Neuronal stem cell (in vitro differentiated cells): ENCODE measurements around the gene PRR4.

Experiments used
- DNase-seq: peaks from one replicate; pipeline ENCODE4 v3.0.0-alpha.2; 2013; ENCODE audit warnings: low spot score
- H2AFZ ChIP-seq: one replicate; pipeline ENCODE4 v1.6.1; 2013; ENCODE audit warnings: mild to moderate bottlenecking, low read length, inconsistent platforms
- H2AK5ac ChIP-seq: 2 replicates; pipeline ENCODE4 v1.6.1; 2013; ENCODE audit warnings: low read depth, mild to moderate bottlenecking, inconsistent platforms, low read length, moderate library complexity, mixed read lengths
- H2BK120ac ChIP-seq: 2 replicates; pipeline ENCODE4 v1.6.1; 2013; ENCODE audit warnings: low read depth, mild to moderate bottlenecking, inconsistent platforms, low read length, moderate library complexity, mixed read lengths
- H2BK12ac ChIP-seq: one replicate; pipeline ENCODE4 v1.6.1; 2013; ENCODE audit warnings: low read length, inconsistent platforms
- H2BK15ac ChIP-seq: 2 replicates; pipeline ENCODE4 v1.6.1; 2013; ENCODE audit warnings: mild to moderate bottlenecking, low read length, inconsistent platforms, mixed read lengths
- H2BK5ac ChIP-seq: one replicate; pipeline ENCODE4 v1.6.1; 2013; ENCODE audit warnings: inconsistent platforms, mild to moderate bottlenecking, low read length, moderate library complexity
- H3K14ac ChIP-seq: one replicate; pipeline ENCODE4 v1.6.1; 2013; ENCODE audit warnings: low read length, inconsistent platforms
- H3K18ac ChIP-seq: 2 replicates; pipeline ENCODE4 v1.6.1; 2013; ENCODE audit warnings: low read length, inconsistent platforms
- H3K23ac ChIP-seq: 2 replicates; pipeline ENCODE4 v1.6.1; 2013; ENCODE audit warnings: low read depth, mild to moderate bottlenecking, mixed read lengths, low read length, inconsistent platforms; ENCODE audit not compliant: poor library complexity
- H3K27ac ChIP-seq: replicated peaks from 3 replicates; pipeline ENCODE4 v1.5.1; 2013; ENCODE audit warnings: low read length, inconsistent platforms
- H3K27me3 ChIP-seq, 3 experiments: 2 replicates each; pipeline ENCODE4 v1.6.1; 2013; ENCODE audit warnings: low read length in 3 of 3, mild to moderate bottlenecking in 2 of 3, inconsistent platforms in 1 of 3, low read depth in 1 of 3, mixed read lengths in 1 of 3, moderate library complexity in 1 of 3; ENCODE audit not compliant: control insufficient read depth in 3 of 3, insufficient read depth in 3 of 3
- H3K36me3 ChIP-seq, 2 donors: replicated peaks in 1 of 2; 2 replicates each; pipeline ENCODE4 v1.6.1; 2013; ENCODE audit warnings: low read length in 2 of 2; ENCODE audit not compliant: control insufficient read depth in 2 of 2, insufficient read depth in 2 of 2
- H3K4ac ChIP-seq: 2 replicates; pipeline ENCODE4 v1.6.1; 2013; ENCODE audit warnings: inconsistent platforms, mild to moderate bottlenecking, low read length, moderate library complexity
- H3K4me1 ChIP-seq, 2 donors: 1 replicate in 1 of 2; 2 replicates in 1 of 2; pipeline ENCODE4 v1.6.1; 2013; ENCODE audit warnings: low read length in 2 of 2, low read depth in 1 of 2; ENCODE audit not compliant: control insufficient read depth in 2 of 2, insufficient read depth in 1 of 2
- H3K4me2 ChIP-seq: one replicate; pipeline ENCODE4 v1.6.1; 2013; ENCODE audit warnings: mild to moderate bottlenecking, low read length, inconsistent platforms; ENCODE audit not compliant: insufficient read depth, poor library complexity, severe bottlenecking
- H3K4me3 ChIP-seq, 2 donors: 2 replicates each; pipeline ENCODE4 v1.5.1; 2013; ENCODE audit warnings: low read length in 2 of 2, mild to moderate bottlenecking in 2 of 2, inconsistent platforms in 1 of 2, moderate library complexity in 1 of 2
- H3K79me1 ChIP-seq: one replicate; pipeline ENCODE4 v1.6.1; 2013; ENCODE audit warnings: low read depth, mild to moderate bottlenecking, inconsistent platforms, low read length, moderate library complexity
- H3K9ac ChIP-seq: one replicate; pipeline ENCODE4 v1.6.1; 2013; ENCODE audit warnings: mild to moderate bottlenecking, low read depth, low read length, inconsistent platforms; ENCODE audit not compliant: poor library complexity
- H3K9me3 ChIP-seq, 2 donors: replicated peaks in 1 of 2; 2 replicates each; pipeline versions ENCODE3 to v1.6.1; 2013; ENCODE audit warnings: low read length in 2 of 2, mild to moderate bottlenecking in 2 of 2, inconsistent platforms in 1 of 2, low read depth in 1 of 2, mixed read lengths in 1 of 2, moderate library complexity in 1 of 2; ENCODE audit not compliant: control insufficient read depth in 2 of 2, insufficient read depth in 1 of 2
- H4K8ac ChIP-seq: one replicate; pipeline ENCODE4 v1.6.1; 2013; ENCODE audit warnings: low read depth, mild to moderate bottlenecking, inconsistent platforms, low read length, moderate library complexity
- H4K91ac ChIP-seq: one replicate; pipeline ENCODE4 v1.6.1; 2013; ENCODE audit warnings: low read length, low read depth, mild to moderate bottlenecking, inconsistent platforms; ENCODE audit not compliant: poor library complexity
- WGBS, 2 donors: extraction: QIAGEN DNeasy Blood & Tissue Kit; methylation state at CpG; one replicate each; pipeline ENCODE4 v1.1.7; 2013; ENCODE audit warnings: missing lambda C conversion rate in 2 of 2, mixed read lengths in 1 of 2; ENCODE audit not compliant: insufficient read length in 2 of 2, insufficient replicate concordance in 1 of 2; ENCODE audit errors: extremely low coverage in 2 of 2; 5-methylcytosine and 5-hydroxymethylcytosine counted together

The PRR4 gene

DNA sequence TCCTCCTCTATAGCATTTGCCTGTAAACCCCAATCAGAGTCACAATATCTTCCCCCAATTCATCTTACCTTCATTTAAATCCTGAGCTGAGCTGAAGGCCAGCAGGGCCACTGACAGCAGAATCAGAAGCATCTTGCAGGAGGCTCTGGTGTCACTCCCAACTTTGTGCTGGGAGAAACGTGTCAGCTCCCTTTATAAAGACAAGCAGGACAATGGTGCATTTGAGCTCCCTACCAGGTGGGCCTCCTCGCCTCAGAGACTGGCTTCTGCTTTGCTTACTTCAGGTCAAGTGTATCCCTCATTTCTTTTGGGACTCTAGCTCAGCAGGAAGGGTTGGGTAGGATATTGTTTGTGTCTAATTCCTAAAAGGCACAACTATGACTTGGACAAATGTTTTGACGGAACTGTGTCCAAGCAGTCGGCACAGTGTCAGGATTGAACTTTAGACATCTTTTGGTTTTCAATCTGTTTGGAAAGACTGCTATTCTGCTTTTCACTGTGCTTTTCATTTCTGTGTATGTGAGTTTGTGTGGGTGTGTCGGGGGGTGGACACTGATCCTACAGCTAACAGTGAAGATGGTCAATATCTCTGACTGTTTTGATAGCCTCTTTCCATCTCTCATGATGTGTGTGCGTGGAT lies 34.9 kb upstream of the PRR4 start, which contains the start of gene PRH1:
Gene PRH1 (minus strand): TSS at position 170 of the 640 bp plus-strand sequence. CDS start 38 bp downstream, at position 132.
- Histone ChIP-seq H3K27ac (no peak within 1 kb of the TSS), H3K9me3 (no peaks in the 10 kb centered on the region), H2AFZ (no peak within 1 kb of the TSS), H2BK15ac (no peak within 1 kb of the TSS), H2BK120ac (no peak within 1 kb of the TSS), H3K4me2 (no peak within 1 kb of the TSS), H3K79me1 (no peaks in the 10 kb centered on the region), H2BK5ac (no peak within 1 kb of the TSS), H2AK5ac (no peak within 1 kb of the TSS), H3K4me3 (no peak within 1 kb of the TSS), H2BK12ac (no peak within 1 kb of the TSS), H3K4ac (no peak within 1 kb of the TSS), H4K91ac (no peak within 1 kb of the TSS), H3K23ac (no peak within 1 kb of the TSS), H3K14ac (no peak within 1 kb of the TSS), H4K8ac (no peak within 1 kb of the TSS), H3K36me3 (peaks cover 0 to 16% of the 10 kb centered on the region in 2 donors), H3K27me3 (no peaks in the 10 kb centered on the region), H3K4me1 (no peaks in the 10 kb centered on the region), H3K18ac (no peak within 1 kb of the TSS), H3K9ac (no peak within 1 kb of the TSS)
- no CpG with 5 or more reads among the region's 6 CpGs for whole genome bisulfite sequencing, 2 donors
- no peak for DNase-seq

GRCh38 chr12:10873378-10873777 lies 24.1 kb upstream of the PRR4 start:
- H3K27ac ChIP-seq = no peak overlapping the region
- H3K4me2 ChIP-seq = no peak overlapping the region
- no peaks in the 10 kb centered on the region for H3K79me1 ChIP-seq
- H3K4me1 ChIP-seq = no peaks in the 10 kb centered on the region
- no peak overlapping the region for H3K4me3 ChIP-seq
- H3K18ac ChIP-seq = no peak overlapping the region
- no peak overlapping the region for H2BK5ac ChIP-seq
- no peaks in the 10 kb centered on the region for H3K9me3 ChIP-seq
- DNase-seq = no peak
- no peak overlapping the region for H3K4ac ChIP-seq
- H4K91ac ChIP-seq = no peak overlapping the region
- no peak overlapping the region for H2AK5ac ChIP-seq
- peaks cover 4 to 12% of the 10 kb centered on the region in 2 donors for H3K36me3 ChIP-seq
- WGBS, 2 donors = no CpG with 5 or more reads among the region's 2 CpGs
- no peaks in the 10 kb centered on the region for H3K27me3 ChIP-seq
- no peak overlapping the region for H2BK12ac ChIP-seq
- no peak overlapping the region for H3K14ac ChIP-seq
- H2AFZ ChIP-seq = no peak overlapping the region
- H3K9ac ChIP-seq = no peak overlapping the region
- H4K8ac ChIP-seq = no peak overlapping the region
- no peak overlapping the region for H2BK120ac ChIP-seq
- no peak overlapping the region for H2BK15ac ChIP-seq
- H3K23ac ChIP-seq = no peak overlapping the region

DNA sequence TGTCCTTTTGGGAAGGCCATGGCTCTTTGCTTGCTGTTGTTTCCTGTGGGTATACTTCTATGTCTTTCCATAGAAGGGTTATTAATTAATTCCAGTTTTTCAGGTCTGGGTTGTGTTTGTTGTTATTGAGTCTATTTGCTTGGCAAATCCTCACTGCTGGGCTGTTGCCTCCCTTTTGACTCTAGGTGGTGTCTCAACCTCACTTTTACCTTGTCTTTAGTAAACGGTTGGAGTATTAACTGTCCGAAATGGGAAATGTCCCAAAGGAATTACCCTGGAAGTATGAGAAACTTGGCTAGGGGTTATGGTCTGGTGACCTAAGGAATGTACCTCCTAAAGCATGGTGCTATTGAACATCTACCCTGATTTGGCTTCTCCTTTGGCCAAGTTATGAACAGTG lies 18.1 kb upstream of the PRR4 start:
- WGBS, 2 donors = no CpG with 5 or more reads among the region's 2 CpGs
- no peak for DNase-seq

DNA sequence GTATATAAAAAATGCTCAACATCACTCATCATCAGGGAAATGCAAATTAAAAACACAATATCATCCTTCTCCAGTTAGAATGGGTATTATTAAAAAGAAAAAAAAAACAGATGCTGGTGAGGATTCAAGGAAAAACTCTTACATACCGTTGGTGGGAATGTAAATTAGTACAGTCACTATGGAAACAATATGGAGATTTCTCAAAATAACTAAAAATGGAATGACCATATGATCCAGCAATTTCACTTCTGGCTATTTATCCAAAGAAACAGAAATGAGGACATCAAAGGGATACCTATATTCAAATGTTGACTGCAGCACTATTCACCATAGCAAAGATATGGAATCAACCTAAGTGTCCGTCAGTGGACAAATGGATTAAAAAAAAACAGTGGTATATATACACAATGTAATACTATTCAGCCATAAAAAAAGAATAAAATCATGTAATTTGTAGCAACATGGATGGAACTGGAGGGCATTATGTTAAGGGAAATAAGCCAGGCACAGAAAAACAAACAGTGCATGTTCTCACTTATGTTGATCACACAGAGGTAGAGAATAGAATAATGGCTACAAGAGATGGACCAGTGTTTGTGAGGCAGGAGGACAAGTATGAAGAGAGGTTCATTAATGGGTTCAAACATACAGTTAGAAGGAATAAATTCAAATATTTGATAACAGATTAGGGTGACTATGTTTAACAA lies 14.4 kb upstream of the PRR4 start:
- H3K4me2 ChIP-seq = no peak overlapping the region
- H4K8ac ChIP-seq = no peak overlapping the region
- no CpG with 5 or more reads among the region's 2 CpGs for WGBS, 2 donors
- H3K27me3 ChIP-seq = no peaks in the 10 kb centered on the region
- no peaks in the 10 kb centered on the region for H3K4me1 ChIP-seq
- peaks cover 0 to 7% of the 10 kb centered on the region in 2 donors for H3K36me3 ChIP-seq
- no peak overlapping the region for H2BK15ac ChIP-seq
- no peak for DNase-seq
- H3K14ac ChIP-seq = no peak overlapping the region
- no peak overlapping the region for H2AFZ ChIP-seq
- H3K9me3 ChIP-seq = peaks cover 2 to 17% of the 10 kb centered on the region in 2 donors
- no peaks in the 10 kb centered on the region for H3K79me1 ChIP-seq
- H3K23ac ChIP-seq = no peak overlapping the region
- H4K91ac ChIP-seq = no peak overlapping the region
- H2BK5ac ChIP-seq = no peak overlapping the region
- no peak overlapping the region for H2AK5ac ChIP-seq
- no peak overlapping the region for H3K9ac ChIP-seq
- H3K27ac ChIP-seq = no peak overlapping the region
- no peak overlapping the region for H2BK12ac ChIP-seq
- H2BK120ac ChIP-seq = no peak overlapping the region
- no peak overlapping the region for H3K4me3 ChIP-seq
- H3K4ac ChIP-seq = no peak overlapping the region
- no peak overlapping the region for H3K18ac ChIP-seq

More for the DNA sequence above, 18.1 kb upstream of the PRR4 start:
- no peak overlapping the region for H3K18ac ChIP-seq
- no peak overlapping the region for H2BK15ac ChIP-seq
- no peak overlapping the region for H2BK12ac ChIP-seq
- H3K4ac ChIP-seq = no peak overlapping the region
- no peak overlapping the region for H3K9ac ChIP-seq
- H3K79me1 ChIP-seq = no peaks in the 10 kb centered on the region
- H3K27me3 ChIP-seq = no peaks in the 10 kb centered on the region
- no peak overlapping the region for H4K8ac ChIP-seq
- no peak overlapping the region for H3K14ac ChIP-seq
- no peak overlapping the region for H2BK120ac ChIP-seq
- no peak overlapping the region for H3K4me2 ChIP-seq
- no peak overlapping the region for H3K4me3 ChIP-seq
- H3K36me3 ChIP-seq = no peaks in the 10 kb centered on the region
- H2AK5ac ChIP-seq = no peak overlapping the region
- peaks cover 0 to 2% of the 10 kb centered on the region in 2 donors for H3K9me3 ChIP-seq
- H3K4me1 ChIP-seq = no peaks in the 10 kb centered on the region
- no peak overlapping the region for H2AFZ ChIP-seq
- no peak overlapping the region for H4K91ac ChIP-seq
- no peak overlapping the region for H3K27ac ChIP-seq
- H2BK5ac ChIP-seq = no peak overlapping the region
- no peak overlapping the region for H3K23ac ChIP-seq
